HG02970 (cell line): ENCODE measurements around the gene SPTLC3.

Experiments
- ATAC-seq: cut with Tn5 transposase; IDR thresholded peaks from one replicate; pipeline ENCODE4 v1.9.1; 2021; ENCODE audit warnings: mild to moderate bottlenecking, moderate library complexity, moderate number of reproducible peaks; ENCODE audit not compliant: unreplicated experiment, low FRiP score

The SPTLC3 gene

DNA sequence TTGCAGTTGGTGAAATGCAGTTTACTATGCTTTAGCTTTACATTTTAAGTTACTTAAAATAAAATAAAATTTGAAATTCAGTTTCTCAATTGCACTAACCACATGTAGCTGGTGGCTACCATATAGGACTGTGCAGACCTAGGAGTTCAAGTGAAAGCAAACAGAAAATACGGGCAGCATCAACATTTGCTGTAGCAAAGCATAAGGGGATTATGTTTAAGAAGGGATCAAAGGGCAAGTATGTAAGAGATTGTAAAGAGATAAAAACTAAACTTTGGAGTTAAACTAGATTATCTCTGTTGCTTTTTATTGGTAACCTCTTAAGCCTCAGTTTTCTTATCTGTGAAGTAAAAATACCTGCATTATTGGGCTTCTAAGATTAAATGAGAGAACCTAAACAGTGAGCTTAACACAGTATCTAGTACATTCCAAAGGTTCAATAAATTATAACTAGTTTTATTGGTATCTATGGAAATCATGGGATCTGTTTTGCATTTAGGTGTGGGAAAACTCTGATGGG is 81.2 kb downstream of the SPTLC3 start:
- no peak for ATAC-seq

DNA sequence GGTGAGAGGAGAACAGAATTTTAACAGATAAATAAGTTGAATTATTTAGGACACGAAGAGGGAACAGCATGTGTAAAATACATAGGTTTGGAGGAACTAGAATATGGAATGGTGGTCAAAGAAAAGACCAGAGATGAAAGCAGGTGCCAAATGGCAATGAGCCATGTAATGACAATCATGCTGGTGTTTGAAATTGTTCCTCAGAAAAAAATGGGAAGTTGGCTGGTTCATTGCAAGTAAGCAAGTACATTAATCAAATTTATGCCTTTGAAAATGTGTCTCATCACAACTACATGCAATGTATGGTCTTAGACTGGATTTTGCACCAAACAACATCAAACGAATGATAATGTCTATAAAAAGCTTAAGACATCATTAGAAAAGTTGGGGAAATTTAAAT is 83.3 kb downstream of the SPTLC3 start:
- ATAC-seq: no peak

DNA sequence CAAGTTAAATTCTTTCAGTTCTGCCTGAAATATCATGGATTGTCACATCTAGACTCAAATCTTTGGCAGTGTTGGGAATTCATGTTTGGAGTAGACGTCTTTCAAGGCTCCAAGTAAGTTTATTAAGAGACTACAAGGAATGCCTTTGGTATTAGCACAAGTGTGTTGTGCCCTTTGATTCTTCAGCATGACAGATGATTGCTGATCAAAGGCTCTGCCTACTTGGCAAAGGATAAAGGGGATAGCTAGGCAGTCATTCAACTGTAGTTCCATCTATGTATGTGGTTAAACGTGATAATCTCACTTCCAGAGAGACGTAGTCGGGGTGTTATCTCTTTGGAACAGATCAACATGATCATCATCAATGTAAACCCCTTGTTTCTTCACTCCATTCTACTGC is 86.2 kb downstream of the SPTLC3 start:
- ATAC-seq: no peak

DNA sequence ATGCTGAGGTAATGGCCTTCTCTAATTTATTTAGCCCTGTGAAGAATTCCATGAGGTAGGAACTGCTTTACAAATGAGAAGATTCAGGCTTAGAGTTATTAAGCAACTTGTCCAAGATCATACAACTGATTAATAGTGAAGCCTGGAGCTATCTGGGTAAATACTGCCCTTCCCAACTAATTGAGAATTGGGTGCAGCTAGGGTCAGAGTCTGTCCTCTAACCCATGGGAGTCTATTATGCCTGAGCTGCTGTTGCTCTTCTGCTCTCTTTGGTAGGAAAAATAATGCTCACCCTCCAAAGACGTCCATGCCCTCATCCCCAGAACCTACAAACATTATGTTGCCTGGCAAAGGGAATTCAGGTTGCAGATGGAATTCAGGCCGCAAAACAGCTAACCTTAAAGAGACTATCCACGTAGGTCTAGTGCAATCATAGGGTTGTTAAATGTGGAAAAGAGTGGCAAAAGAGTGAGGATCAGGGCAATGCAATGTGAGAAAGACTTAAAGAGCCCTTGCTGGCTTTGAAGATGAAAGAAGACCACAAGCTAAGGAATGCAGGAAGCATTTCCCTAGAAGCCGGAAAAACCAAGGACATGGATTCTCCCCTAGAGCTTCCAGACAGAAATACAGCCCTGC is 90.1 kb downstream of the SPTLC3 start:
- ATAC-seq: no peak

DNA sequence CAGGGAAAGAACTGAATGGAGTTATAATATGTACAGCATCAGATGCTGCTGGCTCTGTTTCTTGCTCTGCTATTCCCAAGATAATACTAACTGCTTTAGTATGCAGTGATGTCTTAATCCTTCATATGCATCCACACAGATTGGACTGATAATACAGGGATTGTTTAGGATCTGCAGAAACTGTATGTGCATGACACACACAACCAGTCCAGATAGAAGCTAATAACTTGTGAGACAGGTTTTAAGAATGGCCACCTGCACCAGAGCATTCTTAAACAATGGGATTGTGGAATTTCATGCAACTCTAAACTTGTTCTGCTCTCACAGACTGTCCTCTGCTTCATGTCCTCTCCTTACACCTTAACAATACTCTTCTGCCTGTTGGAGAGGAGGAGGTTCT is 90.9 kb downstream of the SPTLC3 start:
- no peak for ATAC-seq

DNA sequence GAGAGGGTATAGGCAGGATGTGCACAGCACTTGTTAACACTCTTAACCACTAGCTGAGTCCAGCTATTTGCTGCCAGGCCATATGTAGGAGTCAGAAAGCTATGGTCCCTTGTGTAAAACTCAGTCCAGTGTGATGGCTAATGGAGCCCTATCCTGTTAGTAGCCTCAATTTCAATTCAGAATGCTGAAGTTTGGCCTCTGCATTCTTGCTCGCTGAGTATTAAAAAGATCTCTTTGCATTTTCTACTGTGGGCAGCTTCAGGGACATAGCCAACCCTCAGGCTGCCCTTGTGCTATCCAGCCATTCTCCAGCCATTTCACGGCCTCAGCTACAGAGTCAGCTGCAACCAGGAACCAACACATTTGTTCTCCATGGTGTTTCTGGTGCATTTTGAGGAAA is 92.5 kb downstream of the SPTLC3 start:
- no peak for ATAC-seq

DNA sequence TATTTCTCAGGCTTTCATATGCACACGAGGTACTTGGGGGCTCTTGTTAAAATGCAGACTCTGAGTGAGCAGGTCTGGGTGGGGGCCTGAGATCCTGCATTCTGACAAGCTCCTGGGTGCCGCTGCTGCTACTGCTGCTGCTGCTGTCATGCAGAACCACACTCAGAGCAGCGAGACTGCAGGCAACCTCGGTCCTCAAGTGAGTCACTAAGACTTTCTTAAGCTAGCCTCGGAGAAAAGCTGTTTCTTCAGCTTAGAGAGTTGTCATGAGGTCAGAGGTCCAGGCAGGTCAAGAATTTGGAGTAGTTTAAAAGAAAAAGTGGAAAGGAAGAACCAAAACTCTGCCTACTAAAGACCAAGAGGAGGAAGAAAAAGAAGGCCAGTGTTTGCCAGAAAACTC is 92.9 kb downstream of the SPTLC3 start:
- no peak for ATAC-seq

DNA sequence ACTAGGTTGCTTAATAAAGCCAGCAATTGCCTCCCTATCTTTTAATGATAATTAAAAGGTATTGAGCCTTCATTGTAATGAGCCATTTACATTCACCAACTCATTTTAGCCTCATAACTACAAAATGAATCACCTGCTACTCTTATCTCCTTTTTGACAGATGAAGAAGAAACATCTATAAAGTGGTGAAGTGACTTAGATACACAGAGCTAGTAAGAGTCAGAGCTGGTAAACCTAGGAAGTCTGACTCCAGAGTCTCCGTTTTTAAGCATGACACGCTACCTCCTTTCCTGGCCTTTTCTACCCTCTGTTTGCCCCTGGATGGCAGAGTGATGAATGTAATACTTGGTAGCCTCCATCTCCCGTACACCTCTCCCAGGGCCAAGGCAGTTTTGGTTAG is 93.5 kb downstream of the SPTLC3 start:
- no peak for ATAC-seq

DNA sequence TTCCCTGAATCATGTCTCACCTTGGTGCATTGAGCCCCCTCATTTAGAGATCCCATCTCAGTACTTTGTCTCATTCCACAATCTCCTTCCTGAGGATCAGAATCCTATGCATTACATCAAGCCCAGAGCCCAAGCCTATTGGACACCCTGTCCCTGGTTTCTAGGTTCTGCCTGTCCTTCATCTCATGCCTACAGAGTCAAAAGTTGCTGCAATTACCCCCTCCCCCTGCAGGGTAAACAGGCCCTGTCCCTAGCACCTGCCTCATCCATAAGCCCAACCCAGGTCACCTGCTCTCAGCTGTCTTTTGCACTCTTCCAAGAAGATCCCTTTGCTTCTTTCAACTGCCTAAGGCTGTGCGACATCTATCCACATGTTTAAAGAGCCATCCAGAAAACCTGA is 93.9 kb downstream of the SPTLC3 start:
- no peak for ATAC-seq

DNA sequence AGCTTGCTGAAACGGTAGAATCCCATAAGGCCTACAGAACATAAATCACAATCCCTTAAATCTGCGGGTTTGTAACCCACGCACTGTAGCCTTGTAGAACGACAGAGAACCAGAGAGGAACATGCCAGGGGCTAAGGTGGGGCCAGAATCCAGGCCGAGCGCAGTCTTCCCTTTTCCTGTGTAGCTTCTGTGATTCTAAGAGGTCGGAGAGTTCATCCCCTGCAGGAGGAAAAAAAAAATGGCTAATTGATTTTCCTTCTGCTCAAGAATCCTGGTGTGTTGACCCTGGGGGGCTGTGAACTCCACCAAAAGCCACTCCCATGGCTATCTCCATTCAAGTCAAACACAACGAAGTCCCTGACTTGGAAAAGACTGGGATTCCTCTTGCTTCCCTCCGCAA is 96.3 kb downstream of the SPTLC3 start:
- no peak for ATAC-seq

DNA sequence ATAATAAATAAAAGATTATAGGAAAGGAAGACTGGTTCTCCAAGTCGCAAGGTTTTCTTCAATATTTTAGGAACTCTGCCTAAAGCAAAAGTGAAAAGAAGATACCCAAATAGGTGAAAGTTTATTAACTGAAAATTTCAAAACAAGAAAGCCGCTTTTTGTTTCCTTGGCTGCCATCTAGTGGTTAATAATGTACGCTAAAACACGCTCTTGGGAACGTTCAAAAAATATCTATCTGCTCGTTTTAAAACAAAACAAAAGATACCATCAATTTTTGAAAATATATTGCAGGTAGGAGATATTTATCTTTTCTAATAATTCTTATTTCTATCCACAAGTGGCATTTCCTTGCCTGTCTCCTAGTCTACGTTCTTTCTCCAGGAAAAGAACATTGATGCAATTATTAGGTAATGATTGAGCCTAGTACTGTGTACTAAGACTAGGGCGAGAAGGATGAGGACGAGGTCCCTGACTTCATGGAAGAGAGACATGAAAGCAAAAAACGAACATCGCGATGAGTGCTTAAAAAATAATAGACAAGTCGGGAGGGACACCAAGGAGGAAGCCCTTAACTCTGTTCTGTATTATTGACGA is 97.2 kb downstream of the SPTLC3 start:
- ATAC-seq: no peak

DNA sequence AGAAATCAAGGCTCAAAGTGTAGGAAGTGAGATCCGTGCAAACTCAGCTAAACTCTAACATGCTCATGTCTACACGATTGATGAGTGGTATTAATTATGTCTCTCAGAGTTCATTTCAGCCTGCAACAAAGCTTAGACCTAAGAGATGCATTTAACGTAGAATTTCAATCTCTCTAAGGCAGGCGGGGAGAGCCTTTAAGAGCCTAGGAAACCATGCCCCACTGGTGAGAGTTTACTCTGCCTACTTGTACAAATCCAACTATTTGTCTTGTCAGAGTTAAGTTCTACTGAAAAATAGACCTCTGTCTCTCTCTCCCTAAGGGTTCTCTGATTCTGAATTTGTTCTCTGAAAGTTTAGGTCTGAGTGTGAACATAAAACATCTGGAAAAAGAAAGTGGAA is 100.9 kb downstream of the SPTLC3 start:
- no peak for ATAC-seq

DNA sequence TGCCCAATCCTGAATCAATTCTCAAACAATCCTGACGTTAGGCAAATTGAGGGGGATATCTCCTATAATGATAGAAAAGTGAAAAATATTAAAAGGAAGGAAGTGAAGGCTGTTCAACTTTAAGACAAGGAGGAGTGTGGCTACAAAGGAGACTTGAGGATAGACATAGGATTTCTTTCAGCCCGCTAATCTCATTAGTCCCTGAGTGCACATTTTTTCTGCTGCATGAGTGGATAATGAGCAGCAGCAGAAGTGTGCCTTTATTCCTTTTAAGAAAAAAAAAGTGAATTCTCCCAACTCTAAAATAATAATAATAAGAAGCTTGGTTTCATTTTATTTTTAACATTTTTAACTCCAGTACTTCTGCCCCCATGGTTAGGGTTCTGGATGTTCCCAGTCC is 102.0 kb downstream of the SPTLC3 start:
- ATAC-seq: no peak

DNA sequence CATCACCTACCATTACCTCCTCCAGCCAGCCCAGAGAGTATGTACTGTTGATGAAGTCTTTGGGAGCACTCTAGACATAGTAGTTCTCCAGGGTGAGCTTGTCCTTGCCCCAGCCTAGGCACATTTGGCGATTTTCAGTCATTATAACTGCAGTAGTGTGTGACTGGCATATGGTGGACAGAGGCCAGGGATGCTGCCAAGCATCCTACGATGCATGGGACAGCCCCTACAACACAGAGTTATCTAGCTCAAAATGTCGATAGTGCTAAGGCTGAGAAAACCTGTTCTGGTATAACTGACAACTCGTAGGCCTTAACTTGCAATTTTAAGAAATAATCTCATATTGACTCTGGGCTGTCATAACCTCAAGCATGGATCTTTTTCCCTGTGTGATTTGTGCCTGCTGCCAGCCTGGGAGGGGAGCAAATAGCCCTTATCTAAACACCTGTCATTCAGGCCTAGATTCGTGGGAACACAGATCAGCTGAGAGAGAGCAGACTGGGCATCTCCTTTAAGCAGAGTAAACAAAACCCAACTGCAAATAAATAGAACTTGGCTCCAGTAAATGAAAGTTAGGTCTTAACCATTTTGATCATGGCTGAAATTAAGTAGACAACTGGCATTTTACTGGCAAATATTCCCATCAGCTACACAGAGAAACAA is 102.6 kb downstream of the SPTLC3 start:
- no peak for ATAC-seq

DNA sequence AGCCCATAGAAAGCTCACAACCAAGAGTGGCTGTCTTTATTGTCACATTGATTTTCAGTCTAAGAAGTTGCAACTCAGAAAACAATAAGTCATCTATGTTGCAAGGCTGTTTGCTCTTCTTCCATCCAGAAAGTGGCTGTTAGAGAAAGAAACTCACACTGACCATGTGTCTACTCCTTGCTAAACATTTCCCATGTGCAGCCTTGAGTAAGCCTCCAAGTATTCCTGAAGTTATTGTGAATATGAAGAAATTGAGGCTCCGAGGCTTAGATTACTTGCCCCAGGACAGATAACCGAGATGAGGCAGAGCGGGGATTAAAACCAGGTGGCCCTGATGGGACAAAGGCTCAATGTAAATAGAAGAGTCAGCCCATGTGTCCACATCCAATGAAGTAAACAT is 105.0 kb downstream of the SPTLC3 start:
- ATAC-seq: no peak

DNA sequence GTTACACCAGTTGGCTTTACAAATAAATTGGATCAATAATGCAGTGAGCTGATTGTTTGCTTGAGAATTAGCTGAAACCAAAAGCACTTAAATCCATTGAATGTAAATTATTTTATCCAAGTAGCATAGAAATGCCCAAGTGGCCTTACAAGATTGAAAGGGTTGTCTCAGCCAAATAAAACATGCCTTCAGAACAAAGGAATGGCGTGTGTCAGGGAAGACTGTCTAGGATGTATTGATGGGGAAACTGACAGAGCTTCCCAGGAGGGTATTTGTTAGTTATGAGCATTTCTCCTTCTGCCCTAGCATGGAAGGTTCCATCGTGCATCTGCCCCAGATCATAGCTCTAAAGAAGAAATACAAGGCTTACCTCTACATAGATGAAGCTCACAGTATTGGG is 108.4 kb downstream of the SPTLC3 start:
- ATAC-seq: no peak

DNA sequence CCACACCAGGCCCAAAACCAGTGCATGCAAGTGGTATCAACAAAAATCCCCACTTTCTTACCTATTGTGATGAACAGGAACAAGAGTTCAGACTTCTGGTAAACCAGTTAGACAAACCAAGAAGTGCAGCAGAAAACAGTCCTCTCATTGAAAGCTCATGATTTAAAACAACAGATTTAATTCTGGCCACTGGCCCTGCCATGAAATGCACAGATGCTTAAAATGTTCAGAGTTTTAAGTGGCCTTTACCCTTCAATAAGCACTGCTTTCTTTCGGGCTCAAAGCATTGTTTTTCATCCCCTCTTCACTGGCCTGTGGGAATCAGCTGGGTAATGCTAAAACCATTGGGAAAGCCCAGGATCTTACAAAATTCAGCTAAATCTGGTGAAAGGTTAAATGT is 109.9 kb downstream of the SPTLC3 start:
- no peak for ATAC-seq

DNA sequence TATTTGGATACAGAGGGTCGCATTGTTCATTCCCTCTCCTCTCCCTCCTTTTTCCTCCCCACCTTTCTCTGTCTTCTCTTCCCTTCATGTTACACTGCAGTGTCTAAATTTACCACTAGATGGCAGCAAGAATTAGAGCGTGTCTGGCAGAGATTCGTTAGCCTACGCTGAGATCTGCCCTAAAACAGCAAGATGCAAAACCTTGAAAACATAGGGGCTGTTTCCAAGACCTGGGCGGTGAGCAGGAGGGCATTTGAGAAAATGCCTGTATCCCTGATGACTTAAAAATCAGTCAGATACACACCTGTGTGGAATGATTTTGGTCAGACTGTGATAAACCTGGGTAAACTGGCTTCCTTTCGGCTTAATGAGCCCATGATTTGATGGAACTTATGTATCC is 110.8 kb downstream of the SPTLC3 start:
- ATAC-seq: peak; percentile 78

DNA sequence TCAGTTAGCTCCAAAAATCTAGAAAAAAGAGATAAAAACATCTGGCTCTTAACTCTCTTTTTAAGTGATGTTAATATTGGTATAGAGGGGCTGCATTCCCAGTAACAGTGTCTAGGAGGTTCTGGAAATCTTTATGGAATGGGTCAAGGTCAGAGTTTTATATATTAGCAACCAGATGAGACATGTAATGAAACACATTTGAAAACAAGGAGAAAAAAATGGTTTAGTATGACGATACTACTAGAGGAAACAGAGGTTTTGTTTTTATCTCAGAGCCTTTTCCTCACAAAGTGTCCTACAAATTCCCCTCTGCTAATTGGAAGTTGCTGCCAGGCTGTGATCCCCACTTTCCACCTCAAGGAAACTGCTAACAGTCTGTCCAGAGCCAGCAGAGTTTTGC is 111.7 kb downstream of the SPTLC3 start:
- ATAC-seq: no peak

DNA sequence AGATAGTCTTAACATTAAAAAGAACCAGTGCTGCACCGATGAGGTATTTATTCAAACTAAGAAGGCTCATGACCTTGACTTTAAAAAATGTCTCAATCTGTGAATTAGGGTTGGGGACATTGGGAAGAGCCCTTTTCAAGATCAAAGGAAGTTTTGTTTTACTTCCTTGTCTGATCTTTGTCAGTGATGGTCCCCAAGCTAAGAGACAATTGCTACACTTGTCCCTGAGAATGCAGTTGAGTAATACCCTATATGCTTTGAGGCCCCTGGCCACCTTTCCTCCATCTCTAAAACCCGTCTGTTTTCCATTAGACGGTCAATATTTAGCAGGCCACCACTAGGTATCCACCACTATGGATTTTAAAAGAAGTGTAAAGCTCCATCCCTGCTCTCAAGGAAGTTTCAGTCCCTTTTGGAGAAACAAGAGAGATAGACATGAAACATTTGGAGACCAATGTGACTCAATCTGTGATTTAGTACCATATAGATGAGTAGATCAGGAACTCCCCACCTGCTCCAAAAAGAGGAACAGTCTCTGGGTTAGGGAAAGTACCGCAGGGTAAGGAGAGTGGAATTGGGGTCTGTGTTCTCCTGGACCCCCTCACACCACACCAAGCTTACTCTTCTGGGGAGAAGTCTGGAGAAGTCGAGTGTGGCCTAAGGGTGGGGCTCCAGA is 113.2 kb downstream of the SPTLC3 start:
- ATAC-seq: no peak

DNA sequence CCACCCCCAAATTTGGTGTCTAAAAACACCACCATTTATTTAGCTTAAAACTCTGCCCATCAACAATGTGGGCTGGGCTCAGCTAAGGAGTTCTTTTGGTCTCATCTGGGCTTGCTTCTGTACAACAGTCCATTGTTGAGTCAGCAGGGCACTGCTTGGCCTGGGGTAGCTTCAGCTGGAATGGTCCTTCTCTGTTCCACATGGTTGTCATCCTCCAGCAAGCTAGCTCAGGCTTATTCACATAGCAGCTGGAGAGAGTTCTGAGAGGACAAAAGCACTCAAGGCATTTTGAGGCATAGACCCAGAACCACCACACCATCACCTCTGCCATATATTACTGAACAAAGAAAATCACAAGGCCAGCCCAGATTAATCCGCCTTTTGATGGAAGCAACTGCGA is 116.7 kb downstream of the SPTLC3 start:
- no peak for ATAC-seq
